Mononuclear cell (primary cell): ENCODE data around the gene MOB1A. TPM values are rescaled to one million over a fixed set of nuclear protein-coding genes. Genes with fewer than 3 reads are reported as not detected.

Experiments
- H3K27me3 ChIP-seq: 2 replicates; pipeline ENCODE4 v1.6.0; 2011; ENCODE audit warnings: low read length, control low read depth; ENCODE audit not compliant: insufficient read depth
- H3K4me1 ChIP-seq: 2 replicates; pipeline ENCODE4 v1.5.1; 2011; ENCODE audit warnings: mild to moderate bottlenecking, low read length, control low read depth; ENCODE audit not compliant: insufficient read depth
- H3K4me3 ChIP-seq: 2 replicates; pipeline ENCODE4 v1.5.1; 2011; ENCODE audit warnings: mild to moderate bottlenecking, low read length, moderate library complexity
- H3K9me3 ChIP-seq: 2 replicates; pipeline ENCODE4 v1.5.1; 2011; ENCODE audit warnings: low read depth, mild to moderate bottlenecking, control low read depth, low read length
- total RNA-seq: library from RNA; depleted of rRNA; stranded (reverse); fragments of >200 nt; gene quantifications from one replicate; pipeline ENCODE4 v1.2.3, GENCODE V29; 2012

Gene MOB1A
- total RNA-seq, 1 donor = 286 TPM

GRCh38 chr2:74186038-74186437 lies 7.4 kb upstream of the MOB1A start:
- Histone ChIP-seq H3K9me3 (no peaks in the 10 kb centered on the region), H3K4me1 (peaks cover 54% of the 10 kb centered on the region), H3K4me3 (no peak overlapping the region), H3K27me3 (no peaks in the 10 kb centered on the region)

- no peaks in the 10 kb centered on the region for H3K9me3 ChIP-seq
- peaks cover 74% of the 10 kb centered on the region for H3K4me1 ChIP-seq
- no peaks in the 10 kb centered on the region for H3K27me3 ChIP-seq
- no peak overlapping the region for H3K4me3 ChIP-seq
Observed at GRCh38 chr2:74183878-74184277, 5.2 kb upstream of the MOB1A start.

GRCh38 chr2:74181739-74182138 lies 3.1 kb upstream of the MOB1A start:
- Histone ChIP-seq H3K9me3 (no peaks in the 10 kb centered on the region), H3K4me3 (no peak overlapping the region), H3K4me1 (peaks cover 75% of the 10 kb centered on the region), H3K27me3 (no peaks in the 10 kb centered on the region)

GRCh38 chr2:74179063-74179865 lies 585 bp upstream of the MOB1A start:
- Histone ChIP-seq H3K4me3 (peak overlapping the region; percentile 95), H3K9me3 (no peaks in the 10 kb centered on the region), H3K4me1 (peaks cover 74% of the 10 kb centered on the region), H3K27me3 (no peaks in the 10 kb centered on the region)

- no peaks in the 10 kb centered on the region for H3K9me3 ChIP-seq
- H3K27me3 ChIP-seq = no peaks in the 10 kb centered on the region
- peaks cover 72% of the 10 kb centered on the region for H3K4me1 ChIP-seq
- H3K4me3 ChIP-seq = peak overlapping the region; percentile 95
Observed at GRCh38 chr2:74177696-74178095, 983 bp downstream of the MOB1A start.

- Histone ChIP-seq H3K9me3 (no peaks in the 10 kb centered on the region), H3K4me1 (peaks cover 45% of the 10 kb centered on the region), H3K4me3 (no peak overlapping the region), H3K27me3 (no peaks in the 10 kb centered on the region)
Observed at GRCh38 chr2:74174909-74175308, 3.8 kb downstream of the MOB1A start.

- peaks cover 7% of the 10 kb centered on the region for H3K4me1 ChIP-seq
- H3K9me3 ChIP-seq = no peaks in the 10 kb centered on the region
- H3K27me3 ChIP-seq = no peaks in the 10 kb centered on the region
- H3K4me3 ChIP-seq = no peak overlapping the region
Observed at GRCh38 chr2:74168739-74169138, 9.9 kb downstream of the MOB1A start.

GRCh38 chr2:74164761-74165160 lies 13.9 kb downstream of the MOB1A start:
- Histone ChIP-seq H3K4me1 (no peaks in the 10 kb centered on the region), H3K4me3 (no peak overlapping the region), H3K9me3 (no peaks in the 10 kb centered on the region), H3K27me3 (no peaks in the 10 kb centered on the region)

- Histone ChIP-seq H3K4me3 (no peak overlapping the region), H3K9me3 (no peaks in the 10 kb centered on the region), H3K27me3 (no peaks in the 10 kb centered on the region), H3K4me1 (no peaks in the 10 kb centered on the region)
Observed at GRCh38 chr2:74162951-74163350, 15.7 kb downstream of the MOB1A start.

- Histone ChIP-seq H3K27me3 (no peaks in the 10 kb centered on the region), H3K4me3 (no peak overlapping the region), H3K4me1 (no peaks in the 10 kb centered on the region), H3K9me3 (no peaks in the 10 kb centered on the region)
Observed at GRCh38 chr2:74155830-74156229, 22.8 kb downstream of the MOB1A start.

- H3K4me1 ChIP-seq = peaks cover 8% of the 10 kb centered on the region
- no peaks in the 10 kb centered on the region for H3K27me3 ChIP-seq
- no peaks in the 10 kb centered on the region for H3K9me3 ChIP-seq
Observed at GRCh38 chr2:74152954-74153353, 25.7 kb downstream of the MOB1A start.

GRCh38 chr2:74149570-74150319 lies 28.9 kb downstream of the MOB1A start:
- Histone ChIP-seq H3K4me3 (no peak overlapping the region), H3K9me3 (no peaks in the 10 kb centered on the region), H3K4me1 (peaks cover 20% of the 10 kb centered on the region)

More at GRCh38 chr2:74152954-74153353, 25.7 kb downstream of the MOB1A start:
- no peak overlapping the region for H3K4me3 ChIP-seq

GRCh38 chr2:74149247-74149525 lies 29.5 kb downstream of the MOB1A start:
- Histone ChIP-seq H3K27me3 (no peaks in the 10 kb centered on the region), H3K4me1 (peaks cover 20% of the 10 kb centered on the region), H3K4me3 (no peak overlapping the region), H3K9me3 (no peaks in the 10 kb centered on the region)

More at GRCh38 chr2:74149570-74150319, 28.9 kb downstream of the MOB1A start:
- no peaks in the 10 kb centered on the region for H3K27me3 ChIP-seq

- no peaks in the 10 kb centered on the region for H3K27me3 ChIP-seq
- H3K4me1 ChIP-seq = peaks cover 20% of the 10 kb centered on the region
- peak overlapping the region; percentile 68 for H3K4me3 ChIP-seq
- H3K9me3 ChIP-seq = no peaks in the 10 kb centered on the region
Observed at GRCh38 chr2:74148457-74149246, 30.0 kb downstream of the MOB1A start.
